ENCODE data around the gene ELOVL5. TPM values are rescaled to one million over a fixed set of nuclear protein-coding genes. Genes with fewer than 3 reads are reported as not detected.

Gene ELOVL5
- total RNA-seq, 4 donors from 2014 or later = 14.3 to 63.1 (median 29.2) TPM

DNA sequence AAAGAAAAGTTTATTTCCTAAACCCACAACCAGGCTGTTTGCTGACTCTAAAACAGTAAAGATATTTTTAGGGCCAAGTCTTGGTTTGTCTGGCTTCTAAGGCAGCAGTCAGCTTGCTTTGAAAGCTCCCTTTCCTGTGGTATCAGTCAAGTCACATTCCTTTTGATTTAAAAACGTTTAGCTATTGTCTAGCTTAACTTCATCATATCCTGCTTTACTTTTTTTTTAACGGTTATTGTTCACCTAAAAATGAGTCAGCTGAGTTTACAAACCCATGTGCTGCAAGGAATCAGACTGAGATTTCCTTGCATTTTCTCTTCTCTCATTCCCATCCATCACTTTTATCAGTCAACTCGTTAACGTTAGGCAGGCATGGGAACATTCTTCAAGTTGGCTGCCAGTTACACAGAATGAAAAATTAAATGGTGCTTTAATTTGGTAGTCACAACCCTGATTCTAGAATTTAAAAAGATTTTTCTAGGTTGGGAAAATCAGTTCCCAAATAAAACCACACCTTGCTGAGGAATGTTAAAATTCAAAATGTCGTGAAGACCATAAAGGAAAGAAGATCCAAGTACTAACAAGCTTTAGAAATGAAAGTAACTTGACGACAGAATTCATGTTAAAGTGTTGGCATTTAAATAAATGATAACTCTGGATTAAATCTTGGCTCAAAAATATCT is 45.9 kb downstream of the ELOVL5 start:
- H3K4me1 ChIP-seq = peaks cover 6 to 60% (median 20%) of the 10 kb centered on the region in 4 donors
- intact Hi-C loops (cut with DNase I; ENCODE audit: low total_unique reads) (no loop called here), in situ Hi-C loops (cut with MboI; ENCODE audit: low pct_ligation_motif_present in 1 of 4, low pct_unique_long_range_greater_than_20kb in 1 of 4, low sequenced_read_pairs in 3 of 4) (no loop called here)
- no peak for TF ChIP-seq EP300 (IDR thresholded peaks at IDR 0.05; ENCODE audit: low read depth)
- no peak for TF ChIP-seq POLR2AphosphoS5 (IDR thresholded peaks at IDR 0.05)
- no peak for TF ChIP-seq POLR2A (IDR thresholded peaks at IDR 0.05)
- TF ChIP-seq, protein P1, sequence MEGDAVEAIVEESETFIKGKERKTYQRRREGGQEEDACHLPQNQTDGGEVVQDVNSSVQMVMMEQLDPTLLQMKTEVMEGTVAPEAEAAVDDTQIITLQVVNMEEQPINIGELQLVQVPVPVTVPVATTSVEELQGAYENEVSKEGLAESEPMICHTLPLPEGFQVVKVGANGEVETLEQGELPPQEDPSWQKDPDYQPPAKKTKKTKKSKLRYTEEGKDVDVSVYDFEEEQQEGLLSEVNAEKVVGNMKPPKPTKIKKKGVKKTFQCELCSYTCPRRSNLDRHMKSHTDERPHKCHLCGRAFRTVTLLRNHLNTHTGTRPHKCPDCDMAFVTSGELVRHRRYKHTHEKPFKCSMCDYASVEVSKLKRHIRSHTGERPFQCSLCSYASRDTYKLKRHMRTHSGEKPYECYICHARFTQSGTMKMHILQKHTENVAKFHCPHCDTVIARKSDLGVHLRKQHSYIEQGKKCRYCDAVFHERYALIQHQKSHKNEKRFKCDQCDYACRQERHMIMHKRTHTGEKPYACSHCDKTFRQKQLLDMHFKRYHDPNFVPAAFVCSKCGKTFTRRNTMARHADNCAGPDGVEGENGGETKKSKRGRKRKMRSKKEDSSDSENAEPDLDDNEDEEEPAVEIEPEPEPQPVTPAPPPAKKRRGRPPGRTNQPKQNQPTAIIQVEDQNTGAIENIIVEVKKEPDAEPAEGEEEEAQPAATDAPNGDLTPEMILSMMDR (IDR thresholded peaks at IDR 0.05) = no peak
- no peak for DNase-seq
- H3K9me3 ChIP-seq = no peaks in the 10 kb centered on the region
- no peak overlapping the region for H3K4me3 ChIP-seq
- 36 to 43% methylated on average over 6 of the region's 6 CpGs for WGBS, 2 donors (ENCODE audit: low coverage in 1 of 2)
- H3K36me3 ChIP-seq = no peaks in the 10 kb centered on the region
- peak overlapping the region in 2 of 4 donors; percentile 7 to 17 for H3K27ac ChIP-seq
- H3K27me3 ChIP-seq = no peaks in the 10 kb centered on the region

DNA sequence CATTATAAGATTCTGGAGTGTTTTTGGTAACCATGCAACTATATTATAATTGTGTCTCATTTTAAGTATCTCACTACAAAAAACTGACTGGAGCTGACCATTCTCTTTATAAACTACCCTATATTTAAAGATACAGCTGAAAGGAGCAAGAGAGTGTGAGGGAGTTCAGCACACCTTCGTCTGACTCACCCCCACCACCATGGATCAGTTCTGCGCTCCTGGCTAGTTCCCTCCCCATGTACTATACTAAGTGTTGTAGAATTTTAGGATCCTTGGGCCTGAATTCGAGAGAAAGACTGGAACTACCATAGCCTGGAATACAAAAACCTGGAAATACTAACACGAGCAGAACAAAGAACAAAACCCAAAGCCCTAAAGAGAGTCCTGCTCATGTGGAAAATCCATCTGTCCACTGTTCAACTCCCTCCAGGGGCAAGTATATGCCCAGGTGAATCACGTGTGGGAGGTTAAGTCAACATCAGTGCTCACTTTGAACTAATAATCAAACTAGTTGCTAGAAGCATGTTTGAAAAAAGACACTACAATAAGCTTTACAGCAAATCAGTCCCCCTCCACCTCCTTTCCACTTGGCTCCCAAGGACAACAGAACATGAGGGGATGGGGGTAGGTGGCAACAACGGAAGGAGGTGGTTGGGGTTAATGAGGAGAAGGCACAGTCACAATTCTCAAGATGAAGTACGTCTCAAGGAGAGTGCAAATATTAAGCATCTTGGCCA is 46.8 kb downstream of the ELOVL5 start:
- Histone ChIP-seq H3K27me3 (no peaks in the 10 kb centered on the region), H3K4me1 (peaks cover 6 to 52% (median 20%) of the 10 kb centered on the region in 4 donors), H3K9me3 (no peaks in the 10 kb centered on the region), H3K27ac (peak overlapping the region in 3 of 4 donors; percentile 4 to 24 (median 8)), H3K36me3 (no peaks in the 10 kb centered on the region), H3K4me3 (no peak overlapping the region)
- TF ChIP-seq POLR2A (IDR thresholded peaks at IDR 0.05) = no peak
- no peak for TF ChIP-seq EP300 (IDR thresholded peaks at IDR 0.05; ENCODE audit: low read depth)
- TF ChIP-seq, protein P1 (IDR thresholded peaks at IDR 0.05) = no peak
- TF ChIP-seq POLR2AphosphoS5 (IDR thresholded peaks at IDR 0.05) = no peak
- in situ Hi-C loops (cut with MboI; ENCODE audit: low pct_ligation_motif_present in 1 of 4, low pct_unique_long_range_greater_than_20kb in 1 of 4, low sequenced_read_pairs in 3 of 4) = no loop called here
- intact Hi-C loops (cut with DNase I; ENCODE audit: low total_unique reads) = no loop called here
- 88 to 90% methylated on average over 4 to 7 of the region's 7 CpGs for WGBS, 2 donors (ENCODE audit: low coverage in 1 of 2)
- DNase-seq = no peak

GRCh38 chr6:53300656-53301551 is 47.8 kb downstream of the ELOVL5 start:
- WGBS, 2 donors (ENCODE audit: low coverage in 1 of 2) = 73% methylated on average over 9 of the region's 9 CpGs; no CpG with 5 or more reads in 1 of the 2 donors

More at GRCh38 chr6:53300656-53301551, 47.8 kb downstream of the ELOVL5 start:
- TF ChIP-seq EP300 (IDR thresholded peaks at IDR 0.05; ENCODE audit: low read depth) = no peak
- no peak for TF ChIP-seq POLR2A (IDR thresholded peaks at IDR 0.05)
- TF ChIP-seq POLR2AphosphoS5 (IDR thresholded peaks at IDR 0.05) = no peak
- TF ChIP-seq, protein P1 (IDR thresholded peaks at IDR 0.05) = no peak
- no peak for DNase-seq
- no peak overlapping the region for H3K4me3 ChIP-seq
- in situ Hi-C loops (cut with MboI; ENCODE audit: low pct_ligation_motif_present in 1 of 4, low pct_unique_long_range_greater_than_20kb in 1 of 4, low sequenced_read_pairs in 3 of 4) (no loop called here), intact Hi-C loops (cut with DNase I; ENCODE audit: low total_unique reads) (no loop called here)
- H3K27ac ChIP-seq = peak overlapping the region; percentile 4 to 24 (median 13)
- no peaks in the 10 kb centered on the region for H3K36me3 ChIP-seq
- peaks cover 6 to 45% (median 17%) of the 10 kb centered on the region in 4 donors for H3K4me1 ChIP-seq
- no peaks in the 10 kb centered on the region for H3K27me3 ChIP-seq
- no peaks in the 10 kb centered on the region for H3K9me3 ChIP-seq
